Stimulated activated CD4-positive, alpha-beta T cell treated with anti-CD3 and anti-CD28 coated beads, Interleukin-1b, Interleukin-23, amount 100 ng/mL, for 24 hours (primary cell): Measurements from ENCODE around the gene SPATA12.

Experiments
- DNase-seq, 4 experiments: peaks; one replicate each; pipeline ENCODE4 v3.0.0-alpha.2; 2020; ENCODE audit warnings: low read depth in 4 of 4, low spot score in 1 of 4

The SPATA12 gene, protein sequence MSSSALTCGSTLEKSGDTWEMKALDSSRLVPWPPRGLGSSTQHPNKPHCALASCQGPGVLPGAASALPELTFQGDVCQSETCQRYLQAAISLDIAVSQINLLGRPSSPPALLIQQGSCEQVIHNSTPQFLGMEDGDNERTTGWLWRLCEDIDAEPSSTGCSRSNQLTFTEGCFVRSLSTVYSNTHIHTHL

DNA sequence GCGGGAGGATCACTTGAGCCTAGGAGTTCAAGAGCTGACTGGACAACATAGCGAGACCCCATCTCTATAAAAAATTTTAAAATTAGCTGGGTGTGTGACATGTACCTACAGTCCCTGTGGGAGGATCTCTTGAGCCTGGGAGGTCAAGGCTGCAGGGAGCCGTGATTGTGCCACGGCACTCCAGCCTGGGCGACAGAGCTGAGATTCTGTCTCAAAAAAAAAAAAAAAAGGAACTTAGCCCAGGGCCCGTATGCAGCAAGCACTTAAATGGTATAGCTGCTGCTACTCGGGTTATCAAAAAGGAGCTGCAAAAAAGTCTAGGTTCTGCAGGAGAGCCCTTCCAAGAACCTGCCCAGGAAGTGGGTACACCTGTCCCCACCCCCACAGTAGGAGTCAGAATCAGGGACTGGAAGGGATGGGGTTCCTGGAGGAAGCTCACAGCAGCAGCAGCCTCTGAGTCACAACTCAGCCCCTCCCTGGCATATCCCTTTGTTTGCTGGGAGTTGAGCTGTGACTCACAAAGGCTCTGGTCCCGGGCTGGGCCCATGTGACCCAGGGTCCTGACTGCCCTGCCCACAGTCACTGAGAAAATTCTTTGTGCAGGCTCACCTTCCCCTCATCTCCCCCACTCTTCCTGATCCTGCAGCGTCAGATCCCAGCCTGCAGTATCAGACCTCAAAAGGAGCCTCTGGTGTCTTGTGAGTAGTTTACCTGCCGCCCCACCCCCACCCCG lies at the start of gene SPATA12:
SPATA12 (plus strand) TSS at position 576 of the 733 bp plus-strand sequence. CDS start 13,031 bp downstream, outside the sequence.
- no peak for DNase-seq

DNA sequence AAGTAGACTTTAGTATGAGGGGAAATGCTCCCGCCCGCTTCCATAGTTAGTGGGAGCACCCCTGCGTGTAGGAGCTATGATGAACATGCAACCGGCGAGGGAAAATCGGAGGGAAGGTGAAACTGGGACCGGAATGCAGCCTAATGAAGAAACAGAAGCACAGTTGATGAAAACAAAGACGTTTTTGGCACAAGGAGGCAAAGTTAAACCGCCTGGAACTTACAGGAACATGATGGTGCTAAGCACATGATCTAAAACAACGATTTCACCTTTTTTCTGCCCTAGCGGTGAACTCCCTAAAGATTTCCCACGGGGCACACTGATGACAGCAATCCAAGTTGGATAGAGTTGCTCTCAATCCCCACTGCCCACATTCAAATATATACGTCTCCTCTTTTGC lies 49.4 kb upstream of the SPATA12 start:
- no peak for DNase-seq

DNA sequence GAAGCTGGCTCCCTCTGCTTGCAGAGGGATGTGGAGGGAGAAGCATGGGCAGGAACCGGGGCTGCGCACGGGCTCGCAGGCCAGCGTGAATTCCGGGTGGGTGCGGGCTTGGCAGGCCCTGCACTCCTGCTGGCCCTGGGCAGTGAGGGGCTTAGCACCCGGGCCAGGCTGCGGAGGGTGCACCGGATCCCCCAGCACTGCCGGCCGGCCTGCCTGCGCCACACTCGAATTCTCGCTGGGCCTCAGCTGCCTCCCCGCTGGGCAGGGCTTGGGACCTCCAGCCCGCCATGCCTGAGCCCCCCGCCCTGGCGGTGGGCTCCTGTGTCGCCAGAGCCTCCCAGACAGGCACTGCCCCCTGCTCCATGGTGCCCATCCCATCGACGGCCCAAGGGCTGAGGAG lies 47.6 kb upstream of the SPATA12 start:
- DNase-seq = no peak

DNA sequence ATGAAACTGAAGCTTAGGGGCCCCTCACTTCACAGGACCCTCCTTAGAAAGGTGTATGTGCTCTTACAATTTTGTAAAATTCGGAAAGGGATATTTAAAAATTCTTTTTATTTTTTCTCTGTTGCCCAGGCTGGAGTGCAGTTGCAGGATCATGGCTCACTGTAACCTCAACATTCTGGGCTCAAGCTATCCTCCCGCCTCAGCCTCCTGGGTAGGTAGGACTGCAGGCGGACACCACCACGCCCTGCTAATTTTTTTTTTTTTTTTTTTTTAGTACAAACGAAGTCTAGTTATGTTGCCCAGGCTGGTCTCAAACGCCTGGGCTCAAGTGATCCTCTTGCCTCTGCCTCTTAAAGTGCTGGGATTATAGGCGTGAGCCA lies 45.1 kb upstream of the SPATA12 start:
- DNase-seq = no peak

DNA sequence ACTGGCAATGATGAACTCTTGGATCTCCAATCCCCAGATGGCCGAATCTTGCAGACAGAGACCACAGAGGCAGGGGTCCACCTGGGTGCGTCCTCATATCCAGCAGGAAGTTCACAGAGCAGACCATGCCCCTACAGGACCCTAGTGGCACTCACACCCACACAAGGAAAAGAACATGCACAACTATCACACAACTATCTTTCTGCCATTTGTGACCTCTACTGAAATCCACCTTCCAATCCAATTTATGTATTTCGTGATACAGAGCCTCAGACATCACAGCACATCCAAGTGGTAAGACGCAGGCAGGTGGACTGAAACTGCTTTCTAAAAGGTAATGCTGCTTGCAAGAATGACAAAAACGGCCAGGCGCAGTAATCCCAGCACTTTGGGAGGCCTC lies 44.6 kb upstream of the SPATA12 start:
- no peak for DNase-seq

DNA sequence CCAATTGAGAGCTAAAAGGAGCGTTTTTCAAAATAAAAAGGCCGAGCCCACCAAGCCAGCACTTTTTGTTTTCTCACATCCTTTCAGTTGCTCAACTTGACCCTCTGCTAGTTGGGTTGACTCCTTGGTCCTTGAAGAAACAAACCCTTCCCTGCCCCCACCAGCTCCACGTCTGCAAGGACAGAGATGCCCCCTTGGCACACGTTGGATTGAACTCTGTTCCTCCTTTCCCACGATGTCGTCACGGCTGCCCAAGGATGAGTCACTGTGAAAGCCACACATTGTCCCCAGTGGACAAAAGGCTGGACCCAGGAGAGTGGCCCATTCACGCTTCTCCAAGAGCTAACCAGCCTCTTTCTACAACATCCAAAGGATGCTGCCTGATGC lies 43.0 kb upstream of the SPATA12 start:
- DNase-seq = no peak

DNA sequence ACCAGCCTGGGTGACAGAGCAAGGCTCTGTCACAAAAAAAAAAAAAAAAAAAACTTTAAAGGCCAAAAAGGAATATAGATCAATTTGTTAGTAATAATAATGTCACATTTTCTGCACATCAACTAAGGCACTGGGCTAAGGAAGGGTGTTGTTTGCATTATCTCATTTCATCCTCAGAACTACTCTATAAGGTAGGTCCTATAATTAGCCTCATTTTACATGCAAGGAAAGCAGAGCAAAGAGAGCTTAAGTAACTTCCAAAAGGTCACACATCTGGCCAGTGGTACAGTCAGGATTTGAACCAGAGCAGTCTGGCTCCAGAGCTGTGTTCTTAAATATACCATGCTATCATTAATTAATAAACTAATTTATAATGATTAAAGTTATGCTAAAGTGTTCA lies 42.2 kb upstream of the SPATA12 start:
- no peak for DNase-seq

DNA sequence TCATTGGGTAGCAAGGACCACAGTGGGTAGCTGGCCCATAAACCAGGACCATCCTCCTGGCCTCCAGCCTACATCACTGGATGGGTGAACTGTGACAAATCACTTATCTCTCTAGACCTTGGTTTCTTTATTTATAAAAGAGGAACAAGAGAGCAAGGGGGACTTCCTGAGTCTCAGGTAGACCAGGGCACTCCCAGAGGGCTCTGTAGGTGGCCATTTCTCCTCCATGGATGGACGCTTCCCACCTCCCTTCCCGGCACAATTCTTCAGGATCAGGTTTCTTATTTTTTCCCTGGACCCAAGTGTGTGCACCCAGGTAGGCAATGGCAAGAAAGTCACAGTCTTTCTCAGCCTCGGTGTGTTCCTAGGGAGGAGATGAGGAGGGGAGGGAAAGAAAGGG lies 41.4 kb upstream of the SPATA12 start:
- no peak for DNase-seq

DNA sequence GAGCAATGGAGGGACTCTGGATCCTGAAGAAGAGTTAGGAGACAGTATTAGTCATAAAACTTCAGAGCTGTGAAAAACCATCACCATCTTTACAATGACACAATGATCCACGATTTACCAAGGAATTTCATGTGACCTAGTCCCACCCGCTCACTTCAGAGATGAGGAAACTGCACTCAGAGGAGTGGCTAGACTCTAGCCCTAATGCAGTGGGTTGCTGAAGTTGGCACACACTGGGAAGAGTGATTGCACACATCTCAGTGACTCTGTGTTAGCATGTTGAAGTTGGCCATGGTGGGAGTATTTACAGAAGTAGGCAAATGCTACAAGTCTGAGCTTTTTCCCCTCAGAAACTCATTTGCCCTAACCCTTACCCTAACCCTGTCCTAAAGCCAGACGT lies 35.2 kb upstream of the SPATA12 start:
- DNase-seq = no peak

DNA sequence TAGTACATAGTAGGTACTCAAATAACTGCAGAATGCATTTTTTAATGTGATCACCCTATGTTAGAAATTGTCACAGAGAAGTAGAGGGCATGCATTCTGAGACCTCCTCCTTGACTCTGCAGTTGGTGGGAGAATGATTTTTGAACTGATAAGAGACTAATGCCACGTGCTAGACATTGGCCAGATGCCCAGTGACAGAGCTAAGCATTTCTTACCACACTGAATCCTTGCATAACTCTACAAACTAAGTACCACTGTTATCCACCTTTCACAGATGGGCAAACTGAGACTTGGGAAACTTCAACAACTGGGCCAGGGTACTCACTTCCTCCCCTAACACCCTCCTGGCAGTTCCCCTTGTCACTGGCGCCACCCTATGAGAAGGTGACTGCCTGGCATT lies 33.5 kb upstream of the SPATA12 start:
- DNase-seq = no peak

DNA sequence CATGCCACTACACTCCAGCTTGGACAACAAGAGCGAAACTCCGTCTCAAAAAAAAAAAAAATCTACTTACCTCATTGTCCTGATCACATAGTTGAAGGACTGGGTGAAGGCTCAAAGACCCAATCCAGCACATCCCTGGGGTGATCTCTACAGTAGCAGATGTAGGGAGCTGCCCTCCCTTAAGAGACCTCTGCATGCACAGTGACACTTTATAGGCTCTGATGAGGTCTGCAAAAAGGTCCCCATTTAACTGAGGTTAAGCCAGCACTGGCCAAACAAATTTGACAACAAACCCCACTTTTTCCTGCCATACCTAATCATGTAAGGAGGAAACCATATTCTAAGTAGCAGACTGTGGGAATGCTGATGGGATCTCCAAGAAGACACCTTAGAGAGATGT lies 31.1 kb upstream of the SPATA12 start:
- DNase-seq = no peak

DNA sequence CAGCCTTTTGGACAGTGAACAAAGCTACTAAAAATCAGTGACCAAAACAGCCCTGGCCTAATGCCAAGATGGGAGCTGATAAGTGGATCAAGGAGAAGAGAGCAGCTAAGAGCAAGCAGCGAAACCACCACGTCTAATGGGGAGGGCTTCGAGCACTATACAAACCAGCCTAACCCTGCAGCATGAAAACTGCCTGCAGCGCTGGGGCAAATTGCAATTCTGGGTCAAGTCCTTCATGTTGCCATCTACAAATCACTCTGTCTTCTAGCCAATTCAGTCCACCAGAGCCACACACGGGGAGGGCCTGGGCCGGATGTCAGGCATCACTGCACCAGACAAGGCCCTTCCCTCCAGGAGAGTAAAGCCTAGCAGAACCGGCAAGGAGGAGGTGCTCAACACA lies 30.5 kb upstream of the SPATA12 start:
- DNase-seq = no peak

DNA sequence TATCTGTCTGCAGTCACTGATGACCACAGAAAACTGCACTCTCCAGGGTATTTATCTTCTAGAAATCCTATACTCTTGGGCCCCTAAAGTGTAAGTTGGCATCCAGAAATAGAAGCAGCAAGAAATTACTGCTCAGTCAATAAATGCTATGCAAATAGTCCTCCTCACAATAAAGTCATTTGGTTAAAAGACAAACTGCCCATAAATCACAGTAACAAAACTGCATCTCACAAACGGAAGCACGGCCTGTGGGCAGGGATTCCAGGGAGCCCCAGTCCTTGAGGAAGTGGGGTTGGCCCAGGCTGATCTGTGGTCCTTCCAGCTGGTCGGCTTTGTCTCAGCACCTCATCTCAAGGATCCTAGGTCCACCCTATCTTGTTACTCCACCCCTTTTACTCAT lies 29.7 kb upstream of the SPATA12 start:
- no peak for DNase-seq

DNA sequence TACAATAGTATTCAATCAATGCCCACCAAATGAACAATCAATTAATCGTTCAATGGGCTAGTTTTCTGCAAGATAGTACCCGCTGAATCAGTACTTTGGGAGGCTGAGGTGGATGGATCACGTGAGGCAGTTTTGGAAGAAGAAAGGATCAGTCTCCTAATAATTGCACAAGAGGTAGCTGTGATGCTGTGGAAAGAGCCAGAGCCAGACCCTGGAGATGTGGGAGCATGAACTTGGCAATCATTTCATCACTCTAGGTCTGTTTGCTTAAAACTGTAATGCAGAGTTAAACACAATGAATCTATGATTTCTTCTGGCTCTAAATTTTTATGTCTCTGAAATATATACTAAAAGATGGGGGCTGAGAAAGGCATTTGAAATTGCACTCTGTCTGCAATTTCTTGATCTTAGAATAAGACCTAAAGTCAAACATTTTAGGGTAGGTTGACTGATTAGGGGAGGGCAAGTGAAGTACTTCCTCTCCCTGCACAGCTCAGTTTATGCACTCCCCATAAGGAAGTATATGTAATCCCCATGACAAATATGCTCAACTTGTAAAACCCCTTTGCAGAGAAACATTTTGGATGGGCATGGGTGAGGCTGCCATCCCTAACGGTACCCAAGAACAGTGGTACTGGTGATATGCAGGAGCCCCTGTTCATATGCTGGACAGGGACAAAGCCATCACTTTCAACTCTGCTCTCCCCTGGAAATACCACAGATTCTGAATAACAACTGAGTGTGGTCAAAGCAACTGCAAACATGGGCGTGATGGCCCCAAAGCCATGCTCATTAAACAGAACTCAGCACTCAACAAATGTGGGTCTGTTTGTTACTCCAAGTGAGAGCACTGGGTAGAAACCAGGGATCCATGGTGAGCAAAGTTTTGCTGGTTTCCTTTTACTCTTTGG lies 28.6 kb upstream of the SPATA12 start:
- DNase-seq = no peak

DNA sequence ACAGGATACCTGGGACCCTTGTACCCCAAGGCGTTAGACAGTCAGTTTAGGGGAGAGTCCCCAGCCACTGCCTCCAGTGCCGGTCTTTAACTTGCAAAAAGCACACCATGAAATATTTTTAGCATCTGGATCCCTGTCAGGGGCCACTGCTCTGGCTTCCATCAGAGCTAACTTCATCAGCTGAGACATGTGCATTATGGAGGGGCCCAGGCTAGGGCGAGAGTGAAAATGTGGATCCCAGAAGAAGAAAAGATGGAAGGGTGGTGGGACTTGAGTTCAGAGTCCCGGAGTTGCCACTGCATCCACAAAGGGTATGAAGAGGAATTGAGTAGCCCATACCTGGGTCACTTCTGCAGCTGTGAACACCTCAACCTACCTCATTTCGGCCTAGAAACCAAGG lies 23.5 kb upstream of the SPATA12 start:
- no peak for DNase-seq

DNA sequence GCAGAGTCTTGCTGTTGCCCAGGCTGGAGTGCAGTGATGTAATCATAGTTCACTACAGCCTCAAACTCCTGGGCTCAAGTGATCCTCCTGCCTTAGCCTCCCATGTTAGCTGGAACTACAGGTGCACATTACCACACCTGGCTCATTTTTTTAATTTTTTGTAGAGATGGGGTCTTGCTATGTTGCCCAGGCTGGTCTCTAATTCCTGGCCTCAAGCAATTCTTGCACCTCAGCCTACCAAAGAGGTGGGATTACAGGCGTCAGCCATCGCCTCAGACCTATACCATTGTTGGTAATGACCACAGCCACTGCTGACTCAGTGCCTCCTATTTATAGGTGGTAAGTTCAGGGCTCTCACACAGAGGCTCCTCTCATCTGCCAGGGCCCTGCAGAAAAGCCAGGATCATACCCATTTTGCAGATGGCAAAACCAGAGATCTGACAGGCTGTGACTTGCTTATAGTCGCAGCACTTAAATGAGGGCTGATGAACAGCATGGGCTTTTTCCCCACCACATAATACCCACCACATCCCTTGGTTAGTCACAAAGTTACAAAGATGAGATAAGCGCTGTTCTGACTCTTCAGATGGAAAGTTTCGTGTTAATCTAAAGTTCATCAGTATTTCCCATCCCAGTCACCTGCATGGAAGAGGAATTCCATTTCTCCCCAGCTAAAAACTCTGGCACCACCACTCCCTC lies 21.8 kb upstream of the SPATA12 start:
- DNase-seq = no peak

DNA sequence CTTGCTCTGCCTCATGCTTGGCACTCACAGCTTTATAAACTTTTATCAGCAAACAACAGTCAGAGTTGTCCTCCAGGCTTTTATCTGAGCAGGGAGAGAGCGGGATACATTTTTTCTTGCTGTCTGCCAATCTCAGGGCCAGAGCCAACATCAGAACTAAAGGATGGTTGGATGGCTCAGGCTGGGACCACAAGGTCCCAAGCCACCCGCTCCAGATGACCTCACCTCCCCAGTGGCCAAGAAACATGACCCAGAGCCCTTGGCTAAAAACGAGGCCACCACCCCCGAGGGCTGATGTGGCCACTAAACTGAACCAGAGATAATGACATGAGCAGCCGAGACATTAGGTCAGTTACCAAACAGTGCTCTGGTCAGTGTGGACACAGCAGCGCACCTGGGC lies 18.8 kb upstream of the SPATA12 start:
- DNase-seq = no peak

DNA sequence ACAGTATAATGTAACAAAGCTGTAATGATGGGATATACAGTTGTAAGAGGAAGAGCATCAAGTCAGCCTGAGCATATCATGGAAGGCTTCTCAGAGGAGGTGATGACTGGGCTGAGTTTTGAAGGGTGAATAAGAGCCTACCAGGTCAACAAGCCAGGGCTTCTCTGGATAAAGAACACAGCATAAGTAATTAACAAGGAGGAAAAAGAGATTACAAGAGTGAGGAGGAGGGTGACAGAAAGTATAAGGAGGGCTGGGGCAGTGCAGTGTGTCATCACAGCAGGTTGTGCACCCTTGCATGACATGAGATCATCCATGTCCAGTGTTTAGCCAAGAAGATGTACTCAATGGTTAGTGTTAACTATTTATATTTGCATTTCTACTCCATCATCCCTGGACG lies 16.9 kb upstream of the SPATA12 start:
- DNase-seq = no peak

DNA sequence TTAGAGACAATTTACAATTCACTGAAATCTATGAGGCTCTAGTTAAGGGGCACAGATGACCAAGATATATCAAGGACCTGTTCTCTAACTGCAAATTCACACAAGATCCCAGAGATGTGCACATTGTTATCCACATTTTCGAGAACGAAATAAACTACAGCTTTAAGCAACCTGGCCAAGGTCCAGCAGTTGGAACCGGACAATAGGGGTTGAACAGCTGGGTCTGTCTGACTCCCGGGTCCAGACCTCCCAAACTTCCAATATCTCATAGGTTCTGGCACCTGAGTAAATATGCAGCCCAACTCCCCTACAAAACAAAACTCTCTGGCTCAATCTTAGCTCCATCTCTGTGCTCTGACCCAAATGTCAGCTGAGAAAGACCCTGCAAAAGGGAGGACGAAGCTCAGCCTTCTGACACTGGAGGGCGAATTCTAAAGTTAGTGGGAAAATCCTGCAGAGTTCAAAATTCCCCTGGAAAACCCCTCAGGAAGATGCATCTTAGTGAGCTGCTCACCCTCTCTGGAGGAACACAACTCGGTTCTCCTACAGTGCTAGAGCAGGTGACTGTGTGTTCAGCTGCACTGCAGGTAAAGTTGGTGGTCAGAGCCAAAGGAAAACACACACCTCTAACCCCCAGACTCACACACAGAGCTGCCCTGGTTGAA lies 14.2 kb upstream of the SPATA12 start:
- no peak for DNase-seq

DNA sequence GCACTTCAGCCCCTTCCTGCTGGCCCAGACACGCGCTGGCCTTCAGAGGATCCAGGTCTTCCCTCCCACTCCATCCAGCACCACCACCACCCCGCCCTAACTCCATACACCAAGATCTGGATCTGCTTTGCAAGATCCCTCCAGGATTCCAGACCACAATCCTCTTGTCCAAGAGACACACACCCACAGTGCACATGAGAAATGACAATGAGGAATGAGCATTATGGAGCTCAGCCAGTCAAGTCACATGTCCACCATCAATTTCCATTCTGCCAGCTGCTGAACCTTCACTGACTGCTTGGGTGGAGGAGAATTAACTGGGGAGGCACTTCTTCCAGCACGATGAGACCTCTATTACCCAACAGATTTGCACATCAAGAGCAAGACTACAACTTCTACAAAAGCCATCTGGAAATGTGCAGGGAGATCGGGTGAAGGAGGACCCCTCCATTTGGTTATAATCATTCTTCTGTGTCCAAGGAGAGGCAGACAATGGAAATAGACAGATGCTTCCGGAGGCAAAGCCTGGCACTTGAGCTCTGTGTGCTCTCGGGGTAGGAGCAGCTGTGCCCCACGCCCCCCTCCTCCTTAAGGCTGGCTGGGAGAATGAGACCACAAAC lies 12.3 kb upstream of the SPATA12 start:
- DNase-seq = no peak

DNA sequence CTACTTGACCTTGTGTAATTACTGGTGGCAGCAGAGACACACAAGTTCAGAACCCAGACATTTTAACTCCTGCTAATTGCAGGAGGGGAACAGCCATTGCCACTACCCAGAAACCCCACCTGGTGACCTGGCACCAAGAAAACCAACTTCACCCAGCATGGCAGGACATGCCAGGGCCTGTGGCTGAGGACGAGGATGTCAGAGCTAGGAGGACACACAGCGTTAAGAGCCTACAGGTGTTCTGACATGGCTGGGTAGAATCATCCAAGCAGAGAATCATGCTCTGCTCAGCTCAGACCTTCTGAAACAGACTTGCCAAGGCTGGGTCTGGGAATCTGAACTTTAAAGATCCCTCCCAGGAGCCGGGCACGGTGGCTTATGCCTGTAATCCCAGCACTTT lies 11.7 kb upstream of the SPATA12 start:
- DNase-seq = no peak
